Neutrophil (primary cell): ENCODE data around the gene PRR33.
"Not testable (repeated sequence)": the region's sequence is repeated elsewhere in the genome, so short reads cannot be mapped to it uniquely, and the experiment has no call there.

Source experiments
- H3K27ac ChIP-seq: fragments of 200-600 bp; sonication (generic); 2 replicates; pipeline ENCODE4 v1.5.1; 2016; ENCODE audit warnings: mild to moderate bottlenecking, moderate library complexity
- H3K27me3 ChIP-seq: fragments of 200-600 bp; sonication (generic); 2 replicates; pipeline ENCODE4 v1.6.0; 2016; ENCODE audit warnings: mild to moderate bottlenecking
- H3K36me3 ChIP-seq: fragments of 200-600 bp; sonication (generic); 2 replicates; pipeline ENCODE4 v1.5.1; 2017
- H3K4me1 ChIP-seq, 2 experiments: fragments of 200-600 bp in 1 of 2; sonication (generic) in 1 of 2; 1 replicate in 1 of 2; 2 replicates in 1 of 2; pipeline versions ENCODE4 v1.5.1 to v1.6.1; 2013 to 2016; ENCODE audit warnings: low read depth in 1 of 2, low read length in 1 of 2, mild to moderate bottlenecking in 1 of 2, moderate library complexity in 1 of 2; ENCODE audit not compliant: control insufficient read depth in 1 of 2, insufficient read depth in 1 of 2
- H3K4me3 ChIP-seq, 2 experiments: fragments of 200-600 bp in 1 of 2; sonication (generic) in 1 of 2; 1 replicate in 1 of 2; 2 replicates in 1 of 2; pipeline ENCODE4 v1.5.1; 2013 to 2016; ENCODE audit warnings: low read depth in 1 of 2, low read length in 1 of 2, mild to moderate bottlenecking in 1 of 2, moderate library complexity in 1 of 2
- H3K9me3 ChIP-seq: fragments of 200-600 bp; sonication (generic); 2 replicates; pipeline ENCODE4 v1.5.1; 2016
- CTCF ChIP-seq: fragments of 200-600 bp; sonication (generic); IDR thresholded peaks from 2 replicates; pipeline ENCODE4 v1.5.1; 2016; ENCODE audit warnings: antibody characterized with exemption

Gene PRR33

DNA sequence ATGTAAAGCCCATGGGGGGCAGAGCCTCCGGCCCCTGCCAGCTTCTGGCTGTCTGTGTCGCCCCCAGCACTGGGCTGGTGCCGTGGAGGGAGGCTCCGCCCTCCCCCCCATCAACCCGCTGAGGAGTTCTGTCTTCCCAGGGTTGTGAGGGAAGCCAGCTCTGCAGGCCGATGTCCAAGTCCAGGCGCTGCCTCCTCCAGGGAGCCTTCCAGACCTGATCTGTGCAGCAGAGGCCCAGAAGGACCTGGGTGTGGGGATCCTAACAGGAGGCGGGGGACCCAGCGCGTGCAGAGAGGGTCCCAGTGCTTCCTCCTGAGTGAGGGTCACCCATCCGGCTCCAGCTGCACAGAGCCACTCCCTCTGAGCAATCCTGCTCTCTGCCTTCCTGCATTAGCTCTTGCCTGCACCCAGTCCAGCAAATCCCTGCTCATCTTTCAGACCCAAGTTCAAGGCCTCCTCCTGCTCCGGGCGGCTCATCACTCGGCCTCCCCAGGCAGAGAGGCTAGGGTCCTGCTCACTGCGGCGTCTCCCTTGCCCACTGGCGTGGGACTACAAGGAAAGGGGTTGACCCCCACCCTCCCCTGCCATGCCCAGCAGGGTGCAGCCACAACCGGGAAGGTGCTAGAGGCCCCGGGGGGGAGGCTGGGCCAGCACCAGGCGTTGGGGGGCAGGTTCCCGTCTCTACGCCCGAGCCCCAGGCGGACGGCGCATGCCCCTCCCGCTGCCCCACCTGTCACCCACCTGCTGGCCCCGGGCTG lies 16.4 kb downstream of the PRR33 start:
- peaks cover 85% of the 10 kb centered on the region for H3K36me3 ChIP-seq
- H3K4me3 ChIP-seq, result no peak overlapping the region
- peak overlapping the region; percentile 33 for H3K27ac ChIP-seq
- peaks cover 28 to 93% of the 10 kb centered on the region in 2 experiments for H3K4me1 ChIP-seq
- no peak for TF ChIP-seq CTCF
- no peaks in the 10 kb centered on the region for H3K27me3 ChIP-seq
- H3K9me3 ChIP-seq, result no peaks in the 10 kb centered on the region

- H3K27ac ChIP-seq, result peak overlapping the region; percentile 33
- H3K9me3 ChIP-seq, H3K27me3 ChIP-seq, H3K4me3 ChIP-seq: not testable (repeated sequence)
- H3K36me3 ChIP-seq, result peaks cover 85% of the 10 kb centered on the region
- H3K4me1 ChIP-seq, result peaks cover 22 to 93% of the 10 kb centered on the region in 2 experiments
Observed at GRCh38 chr11:1874441-1875092, 17.1 kb downstream of the PRR33 start.

GRCh38 chr11:1873813-1874150 lies 17.9 kb downstream of the PRR33 start:
- not testable (repeated sequence) for H3K27me3 ChIP-seq, H3K9me3 ChIP-seq, H3K4me3 ChIP-seq
- peak overlapping the region; percentile 39 for H3K27ac ChIP-seq
- H3K36me3 ChIP-seq, result peaks cover 85% of the 10 kb centered on the region
- H3K4me1 ChIP-seq, result peaks cover 20 to 93% of the 10 kb centered on the region in 2 experiments

DNA sequence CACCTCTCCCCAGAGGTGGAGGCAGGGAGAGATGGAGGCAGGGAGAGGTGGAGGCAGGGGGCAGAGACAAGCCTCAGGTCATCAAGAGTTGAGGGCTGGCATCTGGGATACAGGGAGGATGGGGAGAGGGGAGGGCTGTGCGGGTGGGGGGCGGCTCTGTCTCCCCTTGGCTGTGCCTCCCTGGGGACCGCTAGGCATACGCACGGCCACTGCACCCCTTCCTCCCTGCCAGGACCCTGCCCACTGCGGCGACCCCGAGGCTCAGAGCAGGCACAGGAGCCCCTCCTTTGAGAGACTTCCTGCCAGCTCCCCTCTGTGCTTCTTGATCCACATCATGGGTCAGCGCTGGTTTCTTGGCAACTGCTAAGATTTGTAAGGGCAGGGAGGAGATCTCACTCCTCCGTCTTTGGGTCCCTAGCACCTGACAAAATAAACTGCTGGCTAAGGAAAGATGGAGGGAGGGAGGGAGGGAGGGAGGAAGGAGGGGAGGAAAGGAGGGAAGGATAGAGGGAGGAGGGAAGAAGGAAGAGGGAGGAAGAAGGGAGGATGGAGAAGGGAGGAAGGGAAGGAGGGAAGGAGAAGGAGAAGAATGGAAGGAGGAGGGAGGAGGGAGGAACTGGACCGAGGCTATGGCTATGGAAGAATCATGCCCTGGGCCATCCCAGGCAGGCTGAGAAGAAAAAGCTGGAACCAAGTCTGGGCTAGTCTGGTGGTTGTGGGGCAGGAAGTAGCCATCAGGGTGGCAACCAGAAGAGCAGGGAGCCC lies 18.5 kb downstream of the PRR33 start:
- Histone ChIP-seq H3K9me3 (no peaks in the 10 kb centered on the region), H3K4me3 (no peak overlapping the region), H3K4me1 (peaks cover 20 to 93% of the 10 kb centered on the region in 2 experiments), H3K27me3 (no peaks in the 10 kb centered on the region), H3K36me3 (peaks cover 85% of the 10 kb centered on the region), H3K27ac (peak overlapping the region; percentile 39)
- TF ChIP-seq CTCF, result no peak

DNA sequence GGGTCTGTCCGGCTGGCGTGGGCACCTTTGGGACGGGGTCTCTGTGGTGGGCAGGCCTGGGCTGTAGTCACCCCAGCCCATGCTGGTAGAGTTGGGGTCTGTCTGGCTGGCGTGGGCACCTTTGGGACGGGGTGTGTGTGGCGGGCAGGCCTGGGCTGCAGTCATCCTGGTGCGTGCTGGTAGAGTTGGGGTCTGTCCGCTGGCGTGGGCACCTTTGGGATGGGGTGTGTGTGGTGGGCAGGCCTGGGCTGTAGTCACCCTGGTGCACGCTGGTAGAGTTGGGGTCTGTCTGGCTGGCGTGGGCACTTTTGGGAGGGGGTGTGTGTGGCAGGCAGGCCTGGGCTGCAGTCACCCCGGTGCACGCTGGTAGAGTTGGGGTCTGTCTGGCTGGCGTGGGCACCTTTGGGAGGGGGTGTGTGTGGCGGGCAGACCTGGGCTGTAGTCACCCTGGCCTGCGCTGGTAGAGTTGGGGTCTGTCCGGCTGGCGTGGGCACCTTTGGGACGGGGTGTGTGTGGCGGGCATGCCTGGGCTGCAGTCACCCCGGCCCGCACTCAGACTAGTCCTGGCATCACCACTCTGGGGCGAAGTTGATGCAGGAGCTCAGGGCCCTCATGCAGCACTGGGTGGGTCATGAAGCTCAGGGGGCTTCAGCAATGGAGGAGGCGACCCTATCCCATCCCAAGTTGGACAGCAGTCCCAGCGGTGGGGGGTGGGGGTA lies 19.3 kb downstream of the PRR33 start:
- TF ChIP-seq CTCF, result no peak
- H3K27me3 ChIP-seq, result no peaks in the 10 kb centered on the region
- no peak overlapping the region for H3K4me3 ChIP-seq
- H3K9me3 ChIP-seq, result no peaks in the 10 kb centered on the region
- peaks cover 14 to 93% of the 10 kb centered on the region in 2 experiments for H3K4me1 ChIP-seq
- H3K36me3 ChIP-seq, result peaks cover 85% of the 10 kb centered on the region
- no peak overlapping the region for H3K27ac ChIP-seq

DNA sequence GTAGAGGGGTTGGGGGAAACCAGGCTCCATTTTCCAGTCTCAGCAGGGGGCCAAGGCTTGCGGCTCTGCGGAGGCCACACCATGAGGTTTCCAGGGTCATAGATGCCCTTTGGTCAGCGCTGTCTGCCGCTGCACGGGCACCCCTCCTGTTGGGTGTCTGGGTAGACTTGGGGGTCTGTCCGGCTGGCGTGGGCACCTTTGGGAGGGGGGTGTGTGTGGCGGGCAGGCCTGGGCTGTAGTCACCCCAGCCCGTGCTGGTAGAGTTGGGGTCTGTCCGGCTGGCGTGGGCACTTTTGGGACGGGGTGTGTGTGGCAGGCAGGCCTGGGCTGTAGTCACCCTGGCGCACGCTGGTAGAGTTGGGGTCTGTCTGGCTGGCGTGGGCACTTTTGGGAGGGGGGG lies 20.2 kb downstream of the PRR33 start:
- H3K4me3 ChIP-seq, result no peak overlapping the region
- peaks cover 88% of the 10 kb centered on the region for H3K36me3 ChIP-seq
- no peak for TF ChIP-seq CTCF
- no peaks in the 10 kb centered on the region for H3K27me3 ChIP-seq
- H3K9me3 ChIP-seq, result no peaks in the 10 kb centered on the region
- no peak overlapping the region for H3K27ac ChIP-seq
- peaks cover 10 to 94% of the 10 kb centered on the region in 2 experiments for H3K4me1 ChIP-seq
